Neural progenitor cell (in vitro differentiated cells): ENCODE measurements around the gene B3GAT2. TPM values are rescaled to one million over a fixed set of nuclear protein-coding genes. Genes with fewer than 3 reads are reported as not detected.

ENCODE experiments used
- DNase-seq: peaks from one replicate; pipeline ENCODE4 v3.0.0-alpha.2; 2016; ENCODE audit warnings: low spot score
- H2AFZ ChIP-seq: fragments of 200-600 bp; sonication (generic); replicated peaks from 2 replicates; pipeline ENCODE4 v1.6.1; 2016; ENCODE audit warnings: antibody characterized with exemption
- H3F3A ChIP-seq: fragments of 200-600 bp; sonication (generic); 2 replicates; pipeline ENCODE4 v1.6.1; 2016; ENCODE audit warnings: antibody characterized with exemption, low read depth
- H3K27ac ChIP-seq: fragments of 200-600 bp; sonication (generic); 2 replicates; pipeline ENCODE4 v1.5.1; 2016; ENCODE audit warnings: mild to moderate bottlenecking
- H3K27me3 ChIP-seq: fragments of 200-600 bp; sonication (generic); 2 replicates; pipeline ENCODE4 v1.6.1; 2016; ENCODE audit warnings: mild to moderate bottlenecking, moderate library complexity
- H3K36me3 ChIP-seq: fragments of 200-600 bp; sonication (generic); 2 replicates; pipeline ENCODE4 v1.5.1; 2016
- H3K4me1 ChIP-seq: fragments of 200-600 bp; sonication (generic); 2 replicates; pipeline ENCODE4 v1.6.1; 2016; ENCODE audit warnings: mixed run types
- H3K4me2 ChIP-seq: fragments of 200-600 bp; sonication (generic); 2 replicates; pipeline ENCODE4 v1.6.1; 2016
- H3K4me3 ChIP-seq: fragments of 200-600 bp; sonication (generic); 2 replicates; pipeline ENCODE4 v1.5.1; 2016
- H3K79me2 ChIP-seq: fragments of 200-600 bp; sonication (generic); 2 replicates; pipeline ENCODE4 v1.6.1; 2016; ENCODE audit warnings: low read depth
- H3K9ac ChIP-seq: fragments of 200-600 bp; sonication (generic); 2 replicates; pipeline ENCODE4 v1.6.1; 2016
- H3K9me3 ChIP-seq: fragments of 200-600 bp; sonication (generic); 2 replicates; pipeline ENCODE4 v1.5.1; 2016; ENCODE audit warnings: low read depth
- H4K20me1 ChIP-seq: fragments of 200-600 bp; sonication (generic); 2 replicates; pipeline ENCODE4 v1.6.1; 2016; ENCODE audit warnings: low read depth
- H3K27ac Mint-ChIP-seq: 3 replicates; pipeline ENCODE4 v1.8.0; 2021; ENCODE audit warnings: mixed read lengths
- H3K27me3 Mint-ChIP-seq: 2 replicates; pipeline ENCODE4 v1.8.0; 2022; ENCODE audit warnings: low read depth, mild to moderate bottlenecking, inconsistent platforms, moderate library complexity, mixed read lengths; ENCODE audit not compliant: insufficient read depth
- H3K36me3 Mint-ChIP-seq: 3 replicates; pipeline ENCODE4 v1.8.0; 2021; ENCODE audit warnings: mixed read lengths
- H3K4me1 Mint-ChIP-seq: 3 replicates; pipeline ENCODE4 v1.8.0; 2021; ENCODE audit warnings: mixed read lengths
- H3K4me3 Mint-ChIP-seq: 3 replicates; pipeline ENCODE4 v1.8.0; 2021; ENCODE audit warnings: mild to moderate bottlenecking, moderate library complexity, mixed read lengths
- H3K9me3 Mint-ChIP-seq: 3 replicates; pipeline ENCODE4 v1.8.0; 2020; ENCODE audit warnings: mixed read lengths
- CTCF ChIP-seq: fragments of 200-600 bp; sonication (generic); IDR thresholded peaks from 2 replicates; pipeline ENCODE4 v1.5.1; 2017; ENCODE audit warnings: antibody characterized with exemption, mild to moderate bottlenecking
- EZH2 ChIP-seq: fragments of 200-600 bp; sonication (generic); IDR thresholded peaks from 2 replicates; pipeline ENCODE4 v1.6.1; 2017; ENCODE audit warnings: antibody characterized with exemption, mild to moderate bottlenecking, moderate library complexity
- EZH2phosphoT487 ChIP-seq: fragments of 200-600 bp; sonication (generic); IDR thresholded peaks from 2 replicates; pipeline ENCODE4 v1.6.1; 2017; ENCODE audit warnings: antibody characterized with exemption
- total RNA-seq: library from RNA; depleted of rRNA; stranded (reverse); fragments of >200 nt; gene quantifications from 2 replicates; pipeline ENCODE4 v1.2.3, GENCODE V29; 2015; ENCODE audit warnings: low replicate concordance

B3GAT2 gene
- total RNA-seq, 1 donor from 2014 or later: 0.71 TPM

- peaks cover 14% of the 10 kb centered on the region for H3K4me1 Mint-ChIP-seq
- no peak overlapping the region for H3K9ac ChIP-seq
These were observed 67.6 kb downstream of the B3GAT2 start for GRCh38 chr6:70889270-70889669.

GRCh38 chr6:70886661-70887060, 70.2 kb downstream of the B3GAT2 start:
- peaks cover 4% of the 10 kb centered on the region for H3K27me3 Mint-ChIP-seq
- peak overlapping the region; percentile 75 for H3K27ac Mint-ChIP-seq
- H3K79me2 ChIP-seq: no peaks in the 10 kb centered on the region
- H4K20me1 ChIP-seq: no peaks in the 10 kb centered on the region
- DNase-seq: no peak
- no peak overlapping the region for H3K4me2 ChIP-seq
- H3K4me1 Mint-ChIP-seq: peaks cover 14% of the 10 kb centered on the region
- TF ChIP-seq EZH2: no peak
- TF ChIP-seq EZH2phosphoT487: no peak
- no peak for TF ChIP-seq CTCF
- H3K4me1 ChIP-seq: peaks cover 10% of the 10 kb centered on the region
- H3K27ac ChIP-seq: no peak overlapping the region
- no peak overlapping the region for H3K9ac ChIP-seq
- no peaks in the 10 kb centered on the region for H3K9me3 ChIP-seq
- no peak overlapping the region for H3K4me3 ChIP-seq
- H3K36me3 Mint-ChIP-seq: no peaks in the 10 kb centered on the region
- H3F3A ChIP-seq: peaks cover 7% of the 10 kb centered on the region
- H2AFZ ChIP-seq: no peak overlapping the region
- no peaks in the 10 kb centered on the region for H3K36me3 ChIP-seq
- H3K4me3 Mint-ChIP-seq: no peak overlapping the region
- H3K27me3 ChIP-seq: no peaks in the 10 kb centered on the region
- H3K9me3 Mint-ChIP-seq: no peaks in the 10 kb centered on the region

More at GRCh38 chr6:70889270-70889669, 67.6 kb downstream of the B3GAT2 start:
- H3K4me1 ChIP-seq: peaks cover 10% of the 10 kb centered on the region
- no peaks in the 10 kb centered on the region for H3K79me2 ChIP-seq
- H3K27ac ChIP-seq: no peak overlapping the region
- peaks cover 7% of the 10 kb centered on the region for H3F3A ChIP-seq
- no peak for DNase-seq
- H3K27ac Mint-ChIP-seq: peak overlapping the region; percentile 8
- H4K20me1 ChIP-seq: no peaks in the 10 kb centered on the region
- H2AFZ ChIP-seq: no peak overlapping the region
- TF ChIP-seq EZH2phosphoT487 (no peak), CTCF (no peak), EZH2 (no peak)
- no peaks in the 10 kb centered on the region for H3K9me3 ChIP-seq
- H3K4me2 ChIP-seq: no peak overlapping the region
- H3K27me3 ChIP-seq: no peaks in the 10 kb centered on the region
- no peaks in the 10 kb centered on the region for H3K9me3 Mint-ChIP-seq
- no peaks in the 10 kb centered on the region for H3K36me3 ChIP-seq
- no peak overlapping the region for H3K4me3 Mint-ChIP-seq
- H3K27me3 Mint-ChIP-seq: peaks cover 4% of the 10 kb centered on the region
- H3K4me3 ChIP-seq: no peak overlapping the region
- H3K36me3 Mint-ChIP-seq: no peaks in the 10 kb centered on the region

- H3K27ac ChIP-seq: no peak overlapping the region
- no peaks in the 10 kb centered on the region for H3K27me3 ChIP-seq
- DNase-seq: no peak
- H3K9me3 ChIP-seq: no peaks in the 10 kb centered on the region
- peaks cover 7% of the 10 kb centered on the region for H3F3A ChIP-seq
- no peaks in the 10 kb centered on the region for H3K79me2 ChIP-seq
- no peaks in the 10 kb centered on the region for H4K20me1 ChIP-seq
- H3K27me3 Mint-ChIP-seq: peaks cover 4% of the 10 kb centered on the region
- peaks cover 10% of the 10 kb centered on the region for H3K4me1 ChIP-seq
- TF ChIP-seq CTCF (no peak), EZH2 (no peak), EZH2phosphoT487 (no peak)
- peaks cover 14% of the 10 kb centered on the region for H3K4me1 Mint-ChIP-seq
- H3K36me3 Mint-ChIP-seq: no peaks in the 10 kb centered on the region
- no peaks in the 10 kb centered on the region for H3K36me3 ChIP-seq
- no peak overlapping the region for H3K4me3 ChIP-seq
- no peaks in the 10 kb centered on the region for H3K9me3 Mint-ChIP-seq
- no peak overlapping the region for H3K27ac Mint-ChIP-seq
- no peak overlapping the region for H3K9ac ChIP-seq
- no peak overlapping the region for H3K4me2 ChIP-seq
- H2AFZ ChIP-seq: no peak overlapping the region
- no peak overlapping the region for H3K4me3 Mint-ChIP-seq
These were observed 70.8 kb downstream of the B3GAT2 start for GRCh38 chr6:70886071-70886470.
